GM21723 (cell line): ENCODE measurements around the gene ITPKC.
"Not testable (repeated sequence)": the region's sequence is repeated elsewhere in the genome, so short reads cannot be mapped to it uniquely, and the experiment has no call there.

Source experiments
- ATAC-seq: cut with Tn5 transposase; IDR thresholded peaks from one replicate; pipeline ENCODE4 v1.9.1; 2021; ENCODE audit warnings: mild to moderate bottlenecking, moderate library complexity; ENCODE audit not compliant: unreplicated experiment

The ITPKC gene

GRCh38 chr19:40759352-40759751 lies 42.4 kb downstream of the ITPKC start:
- no peak for ATAC-seq

GRCh38 chr19:40762754-40763470 lies 46.0 kb downstream of the ITPKC start:
- ATAC-seq: no peak

- ATAC-seq: no peak
Observed at GRCh38 chr19:40763526-40763925, 46.6 kb downstream of the ITPKC start.

- ATAC-seq: no peak
Observed at GRCh38 chr19:40763963-40764362, 47.1 kb downstream of the ITPKC start.

- not testable (repeated sequence) for ATAC-seq
Observed at GRCh38 chr19:40766385-40766784, 49.5 kb downstream of the ITPKC start.

GRCh38 chr19:40768869-40769268 lies 52.0 kb downstream of the ITPKC start:
- no peak for ATAC-seq

- ATAC-seq: not testable (repeated sequence)
Observed at GRCh38 chr19:40771101-40771862, 54.4 kb downstream of the ITPKC start.

DNA sequence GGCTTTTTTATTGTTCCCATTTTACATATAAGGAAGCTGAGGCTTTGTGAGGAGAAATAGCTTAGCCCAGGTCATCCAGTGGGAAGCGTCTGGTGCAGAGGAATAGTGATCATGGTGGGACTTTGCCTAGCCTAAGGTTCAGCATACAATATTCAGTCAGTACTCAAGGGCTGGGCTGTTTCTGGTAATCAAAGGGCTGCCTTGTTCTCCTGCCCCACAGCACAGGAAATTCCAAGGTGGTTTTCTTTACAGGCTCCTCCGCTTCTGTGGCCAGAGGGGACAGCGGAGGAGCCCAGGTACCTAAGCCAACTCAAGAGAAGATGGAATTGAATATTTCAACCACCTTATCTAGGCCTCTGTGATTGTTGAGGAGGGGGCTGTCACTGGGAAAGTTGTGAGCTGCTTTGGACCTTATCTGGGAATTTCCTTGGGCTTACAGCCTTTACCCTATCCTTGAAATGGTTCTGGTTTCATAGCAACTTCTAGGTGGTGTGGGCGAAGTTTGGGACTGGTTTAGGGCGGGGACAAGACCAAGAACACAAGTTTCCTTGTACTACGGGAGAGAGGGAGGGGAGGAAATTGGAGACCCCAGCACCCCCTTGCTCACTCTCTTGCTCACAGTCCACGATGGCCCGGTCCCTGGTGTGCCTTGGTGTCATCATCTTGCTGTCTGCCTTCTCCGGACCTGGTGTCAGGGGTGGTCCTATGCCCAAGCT lies 58.2 kb downstream of the ITPKC start, which contains the start of gene MIA:
Gene MIA, plus strand, starts transcription at position 606 of the 716 bp plus-strand sequence. Its CDS starts 22 bp downstream, at position 628.
- no peak for ATAC-seq

DNA sequence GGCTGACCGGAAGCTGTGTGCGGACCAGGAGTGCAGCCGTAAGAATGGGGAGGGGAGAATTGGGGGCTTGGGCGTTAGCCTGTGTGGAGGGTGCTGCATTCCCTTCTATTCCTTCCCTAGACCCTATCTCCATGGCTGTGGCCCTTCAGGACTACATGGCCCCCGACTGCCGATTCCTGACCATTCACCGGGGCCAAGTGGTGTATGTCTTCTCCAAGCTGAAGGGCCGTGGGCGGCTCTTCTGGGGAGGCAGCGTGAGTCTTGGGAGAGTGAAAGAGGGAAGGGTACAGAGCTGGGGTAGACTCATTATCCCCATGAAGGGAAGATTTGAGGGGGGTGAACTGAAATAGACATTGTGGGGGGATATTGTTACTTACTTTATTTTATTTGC lies 58.7 kb downstream of the ITPKC start:
- ATAC-seq: no peak

- ATAC-seq: no peak
Observed at GRCh38 chr19:40776364-40776763, 59.5 kb downstream of the ITPKC start.

- ATAC-seq: peak; percentile 56
Observed at GRCh38 chr19:40776932-40777644, 60.2 kb downstream of the ITPKC start.

DNA sequence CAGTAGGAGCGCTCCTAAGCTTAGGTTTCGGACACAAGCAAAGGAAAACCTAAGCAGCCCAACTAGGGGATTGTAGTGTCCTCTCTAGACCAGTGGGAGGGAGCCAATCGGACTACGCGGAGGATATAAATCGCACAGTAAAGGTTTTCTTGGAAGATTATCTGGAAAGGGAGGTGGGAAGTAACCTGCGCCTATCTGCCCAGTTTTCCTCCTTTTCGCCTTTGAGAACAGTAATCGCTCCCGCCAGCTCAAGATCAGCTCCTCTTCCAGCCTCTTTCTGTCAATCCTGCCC lies 60.7 kb downstream of the ITPKC start:
- ATAC-seq: no peak

- peak; percentile 58 for ATAC-seq
Observed at GRCh38 chr19:40777937-40778705, 61.2 kb downstream of the ITPKC start, which contains the start of gene RAB4B. Gene RAB4B (plus strand): TSS chr19:40778247. CDS start chr19:40778376, 129 bp downstream.

- no peak for ATAC-seq
Observed at GRCh38 chr19:40778706-40779284, 61.9 kb downstream of the ITPKC start.

DNA sequence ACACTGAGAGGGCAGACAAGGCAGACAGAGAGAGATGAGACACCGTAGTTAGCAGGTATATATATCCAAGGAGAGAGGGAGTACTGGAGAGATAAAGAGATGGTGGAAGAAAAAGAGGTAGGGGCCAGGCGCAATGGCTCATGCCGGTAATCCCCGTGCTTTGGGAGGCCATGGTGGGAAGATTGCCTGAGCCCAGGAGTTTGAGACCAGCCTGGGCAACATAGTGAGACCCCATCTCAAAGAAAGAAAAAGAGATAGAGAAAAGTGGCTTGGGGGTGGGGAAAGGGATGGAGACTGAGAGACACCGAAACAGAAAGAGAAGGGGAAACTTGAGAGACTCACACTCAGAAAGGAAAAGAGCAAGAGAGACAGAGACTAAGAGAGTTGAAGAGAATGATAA lies 63.7 kb downstream of the ITPKC start:
- ATAC-seq: no peak

- no peak for ATAC-seq
Observed at GRCh38 chr19:40781140-40781539, 64.2 kb downstream of the ITPKC start.

DNA sequence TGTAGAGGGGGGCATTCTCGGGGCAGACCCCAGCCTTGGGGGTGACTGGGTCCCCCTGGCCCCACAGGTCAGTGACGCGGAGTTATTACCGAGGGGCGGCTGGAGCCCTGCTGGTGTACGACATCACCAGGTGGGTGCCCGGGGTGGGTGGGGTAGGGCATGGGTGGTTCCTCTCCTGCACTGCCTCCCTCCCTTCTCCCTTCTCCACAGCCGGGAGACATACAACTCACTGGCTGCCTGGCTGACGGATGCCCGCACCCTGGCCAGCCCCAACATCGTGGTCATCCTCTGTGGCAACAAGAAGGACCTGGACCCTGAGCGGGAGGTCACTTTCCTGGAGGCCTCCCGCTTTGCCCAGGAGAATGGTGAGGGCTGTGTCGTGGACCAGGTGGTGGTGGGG lies 66.8 kb downstream of the ITPKC start:
- no peak for ATAC-seq

- not testable (repeated sequence) for ATAC-seq
Observed at GRCh38 chr19:40784146-40784545, 67.2 kb downstream of the ITPKC start.

- no peak for ATAC-seq
Observed at GRCh38 chr19:40785526-40785925, 68.6 kb downstream of the ITPKC start.
